HepG2 (cell line): ENCODE measurements around the gene PRXL2B. TPM values are rescaled to one million over a fixed set of nuclear protein-coding genes. Genes with fewer than 3 reads are reported as not detected.
A peak's percentile ranks its signal among the peaks of the same experiment; 100 is the strongest.

ENCODE experiments used
- BCL6 ChIP-seq: IDR thresholded peaks from 2 replicates; pipeline ENCODE4 v1.6.1; 2016; ENCODE audit warnings: missing genetic modification reagents, missing compliant biosample characterization
- CC2D1A ChIP-seq: sonication (generic); formaldehyde crosslinking; IDR thresholded peaks from 2 replicates; pipeline ENCODE4 v1.8.1; 2023; ENCODE audit warnings: mild to moderate bottlenecking, missing genetic modification reagents
- DZIP1 ChIP-seq: sonication (generic); formaldehyde crosslinking; IDR thresholded peaks from 2 replicates; pipeline ENCODE4 v1.5.0; 2020; ENCODE audit warnings: mild to moderate bottlenecking, missing genetic modification reagents
- GFI1 ChIP-seq: sonication (generic); formaldehyde crosslinking; IDR thresholded peaks from 2 replicates; pipeline ENCODE4 v1.5.0; 2020; ENCODE audit warnings: missing genetic modification reagents, mild to moderate bottlenecking, borderline replicate concordance
- HDAC2 ChIP-seq: sonication (generic); formaldehyde crosslinking; IDR thresholded peaks from 2 replicates; pipeline ENCODE4 v1.4.0; 2020; ENCODE audit warnings: missing genetic modification reagents
- HNF4G ChIP-seq, 2 experiments: sonication (generic) in 1 of 2; formaldehyde crosslinking in 1 of 2; IDR thresholded peaks; 2 replicates each; pipeline versions ENCODE4 v1.4.0 to v1.6.1; 2011 to 2020; ENCODE audit warnings: borderline replicate concordance in 2 of 2, low read depth in 2 of 2, mild to moderate bottlenecking in 2 of 2, low read length in 1 of 2, missing genetic modification reagents in 1 of 2, moderate library complexity in 1 of 2
- HNRNPLL ChIP-seq: fragments of 200-400 bp; formaldehyde crosslinking; IDR thresholded peaks from 2 replicates; pipeline ENCODE4 v1.6.1; 2017; ENCODE audit warnings: mild to moderate bottlenecking, low read depth, low read length; ENCODE audit not compliant: poor library complexity, severe bottlenecking
- MBNL3 ChIP-seq: fragments of 250-450 bp; sonication (Bioruptor Pico); conservative IDR thresholded peaks from 2 replicates; pipeline ENCODE4 v1.8.0; 2022; ENCODE audit warnings: mild to moderate bottlenecking, inconsistent platforms
- NCOR1 ChIP-seq: fragments of 200-600 bp; sonication (generic); IDR thresholded peaks from 2 replicates; pipeline ENCODE4 v1.7.0; 2017; ENCODE audit warnings: antibody characterized with exemption, low read length, borderline replicate concordance
- NFE2L2 ChIP-seq: fragments of 150-350 bp; IDR thresholded peaks from 2 replicates; pipeline ENCODE4 v1.6.1; 2014; ENCODE audit warnings: low read length
- NR2C2 ChIP-seq: sonication (generic); formaldehyde crosslinking; IDR thresholded peaks from 2 replicates; pipeline ENCODE4 v1.4.0; 2020; ENCODE audit warnings: missing genetic modification reagents, mild to moderate bottlenecking, moderate library complexity, borderline replicate concordance
- SMC3 ChIP-seq: IDR thresholded peaks from 2 replicates; pipeline ENCODE4 v1.6.1; 2011; ENCODE audit warnings: low read length, improper control_type of control experiment
- SOX6 ChIP-seq, 2 experiments: fragments of 450-650 bp in 1 of 2; sonication (generic) in 1 of 2; formaldehyde crosslinking in 1 of 2; IDR thresholded peaks; 2 replicates each; pipeline versions ENCODE4 v1.4.0 to v1.6.1; 2017 to 2020; ENCODE audit warnings: antibody characterized with exemption in 1 of 2, mild to moderate bottlenecking in 1 of 2, missing genetic modification reagents in 1 of 2
- SP2 ChIP-seq: sonication (generic); formaldehyde crosslinking; IDR thresholded peaks from 2 replicates; pipeline ENCODE4 v1.5.1; 2020; ENCODE audit warnings: mild to moderate bottlenecking, missing genetic modification reagents
- SP5 ChIP-seq: IDR thresholded peaks from 2 replicates; pipeline ENCODE4 v1.6.1; 2016; ENCODE audit warnings: low read depth, borderline replicate concordance
- THAP11 ChIP-seq: IDR thresholded peaks from 2 replicates; pipeline ENCODE4 v1.6.1; 2016; ENCODE audit warnings: missing biosample characterization, missing genetic modification reagents
- ZBTB20 ChIP-seq: sonication (generic); formaldehyde crosslinking; IDR thresholded peaks from 2 replicates; pipeline ENCODE4 v1.8.1; 2023; ENCODE audit warnings: missing genetic modification reagents, low read depth, mild to moderate bottlenecking, borderline replicate concordance
- ZFX ChIP-seq: sonication (generic); formaldehyde crosslinking; IDR thresholded peaks from 2 replicates; pipeline ENCODE4 v1.4.0; 2020; ENCODE audit warnings: mild to moderate bottlenecking, low read depth, missing genetic modification reagents, moderate library complexity
- ZKSCAN5 ChIP-seq: sonication (generic); formaldehyde crosslinking; IDR thresholded peaks from 2 replicates; pipeline ENCODE4 v1.5.1; 2020; ENCODE audit warnings: mild to moderate bottlenecking, missing genetic modification reagents
- ZNF549 ChIP-seq: sonication (generic); formaldehyde crosslinking; IDR thresholded peaks from 2 replicates; pipeline ENCODE4 v1.5.0; 2020; ENCODE audit warnings: missing genetic modification reagents
- ZNF557 ChIP-seq: sonication (generic); formaldehyde crosslinking; IDR thresholded peaks from 2 replicates; pipeline ENCODE4 v1.4.0; 2020; ENCODE audit warnings: missing genetic modification reagents
- ZNF724P ChIP-seq: sonication (generic); formaldehyde crosslinking; IDR thresholded peaks from 2 replicates; pipeline ENCODE4 v1.8.0; 2022; ENCODE audit warnings: missing genetic modification reagents, borderline replicate concordance
- ZNF75D ChIP-seq: sonication (generic); formaldehyde crosslinking; IDR thresholded peaks from 2 replicates; pipeline ENCODE4 v1.8.1; 2023; ENCODE audit warnings: missing genetic modification reagents, mild to moderate bottlenecking, borderline replicate concordance
- polyA plus RNA-seq, 8 experiments: library from polyadenylated mRNA; depleted of rRNA in 3 of 8; stranded (reverse) in 7 of 8; unstranded in 1 of 8; fragments of >200 nt; fragmentation: Illumina TruSeq in 4 of 8; extraction: Trizol in 4 of 8; gene quantifications; 2 replicates each; pipeline versions ENCODE4 v1.2.1 to v1.2.3, GENCODE V29; 2011 to 2016; ENCODE audit warnings: low read depth in 4 of 8, missing spikeins in 1 of 8, mixed read lengths in 1 of 8; ENCODE audit not compliant: insufficient read depth in 1 of 8
- total RNA-seq, 5 experiments: library from RNA; depleted of rRNA; stranded (reverse); fragments of >200 nt; fragmentation: Illumina TruSeq; extraction: Trizol; gene quantifications; 2 replicates each; pipeline ENCODE4 v1.2.3, GENCODE V29; 2016; ENCODE audit warnings: low read depth in 1 of 5

PRXL2B gene
- total and polyA plus RNA-seq, 2 of the 13 experiments (the other 11 are each of a cell fraction or from before 2014, with no cell fraction given) = 16.8 to 22.1 TPM

GRCh38 chr1:2575801-2576663, 10.5 kb upstream of the PRXL2B start (continued):
- TF ChIP-seq SP5 (CRISPR knock-in tag) = peak; percentile 60; the same call in 1 of the 2 replicates
- no peak for TF ChIP-seq SMC3
- TF ChIP-seq ZNF724P (CRISPR knock-in tag) = no peak
- peak; percentile 49 for TF ChIP-seq ZFX (CRISPR knock-in tag)
- peak; percentile 88 for TF ChIP-seq BCL6 (CRISPR knock-in tag)
- no peak for TF ChIP-seq HNRNPLL
- TF ChIP-seq DZIP1 = no peak
- TF ChIP-seq GFI1 = peak; percentile 80
- TF ChIP-seq ZNF549 (CRISPR knock-in tag) = no peak
- no peak for TF ChIP-seq ZNF75D
- TF ChIP-seq HDAC2 (CRISPR knock-in tag) = peak; percentile 85; the same call in 1 of the 2 replicates
- TF ChIP-seq NFE2L2 = no peak
- peak; percentile 54 for TF ChIP-seq THAP11 (CRISPR knock-in tag)
- no peak for TF ChIP-seq ZKSCAN5 (CRISPR knock-in tag)
- TF ChIP-seq CC2D1A = no peak
- peak; percentile 82; the same call in 1 of the 2 replicates for TF ChIP-seq ZBTB20 (CRISPR knock-in tag)
- TF ChIP-seq NR2C2 (CRISPR knock-in tag) = no peak
- no peak for TF ChIP-seq SOX6 (IDR thresholded peaks at IDR 0.05)
- TF ChIP-seq SOX6 (CRISPR knock-in tag; IDR thresholded peaks at IDR 0.05) = peak; percentile 82
- no peak for TF ChIP-seq MBNL3 (CRISPR knock-in tag)
- TF ChIP-seq HNF4G (IDR thresholded peaks at IDR 0.05; ENCODE audit: borderline replicate concordance, low read depth, low read length) = peak; percentile 68
- TF ChIP-seq HNF4G (CRISPR knock-in tag; IDR thresholded peaks at IDR 0.05; ENCODE audit: borderline replicate concordance, low read depth) = peak; percentile 89
- no peak for TF ChIP-seq SP2 (CRISPR knock-in tag)
- TF ChIP-seq NCOR1 = peak; percentile 29; the same call in 1 of the 2 replicates
- TF ChIP-seq ZNF557 = no peak
